GM10266 (cell line): ENCODE measurements around the gene LSMEM2.

Experiments used
- DNase-seq: peaks from one replicate; pipeline ENCODE4 v3.0.0; 2012; ENCODE audit errors: extremely low spot score
- CTCF ChIP-seq: IDR thresholded peaks from 2 replicates; pipeline ENCODE4 v1.5.1; 2012; ENCODE audit warnings: mild to moderate bottlenecking, low read depth; ENCODE audit not compliant: control insufficient read depth, insufficient read depth; ENCODE audit errors: missing control alignments

LSMEM2 gene

GRCh38 chr3:50318615-50319014 lies 39.7 kb downstream of the LSMEM2 start:
- no peak for DNase-seq
- no peak for TF ChIP-seq CTCF

GRCh38 chr3:50319181-50319893 lies 40.5 kb downstream of the LSMEM2 start:
- TF ChIP-seq CTCF, result no peak
- no peak for DNase-seq

- TF ChIP-seq CTCF, result no peak
- DNase-seq, result no peak
These were observed 41.2 kb downstream of the LSMEM2 start for GRCh38 chr3:50319894-50320625.

- DNase-seq, result peak; percentile 90
- TF ChIP-seq CTCF, result no peak
These were observed 42.0 kb downstream of the LSMEM2 start for GRCh38 chr3:50320853-50321335.

GRCh38 chr3:50321336-50322114 lies 42.6 kb downstream of the LSMEM2 start:
- TF ChIP-seq CTCF, result peak; percentile 51
- DNase-seq, result peak; percentile 94

GRCh38 chr3:50322115-50322385 lies 43.2 kb downstream of the LSMEM2 start:
- no peak for TF ChIP-seq CTCF
- no peak for DNase-seq

GRCh38 chr3:50322386-50323091 lies 43.7 kb downstream of the LSMEM2 start, which contains the start of gene HYAL2:
TSS of gene HYAL2 (minus strand) at chr3:50322745. CDS start at chr3:50320489, 2,256 bp downstream.
- no peak for TF ChIP-seq CTCF
- no peak for DNase-seq
